Keratinocyte (primary cell): ENCODE measurements around the gene NOL9. TPM values are rescaled to one million over a fixed set of nuclear protein-coding genes. Genes with fewer than 3 reads are reported as not detected.

Experiments used
- DNase-seq: peaks from one replicate; pipeline ENCODE4 v3.0.0-alpha.2; 2011; ENCODE audit warnings: low read depth, missing footprints, low spot score
- FAIRE-seq: peaks from 2 replicates; lab custom pipeline; 2011; peaks lifted over from hg19 to GRCh38; lab: Jason Lieb, UNC
- H2AFZ ChIP-seq: 2 replicates; pipeline ENCODE4 v1.6.0; 2012; ENCODE audit warnings: low read length, control low read depth, inconsistent platforms; ENCODE audit not compliant: control insufficient read depth
- H3K27ac ChIP-seq: 2 replicates; pipeline ENCODE4 v1.5.1; 2011; ENCODE audit warnings: low read length; ENCODE audit not compliant: control insufficient read depth, insufficient read depth
- H3K27me3 ChIP-seq: 3 replicates; pipeline ENCODE4 v1.6.0; 2011; ENCODE audit warnings: low read length; ENCODE audit not compliant: control insufficient read depth, insufficient read depth; ENCODE audit errors: extremely low read depth
- H3K36me3 ChIP-seq, 2 experiments: 2 replicates in 1 of 2; 3 replicates in 1 of 2; pipeline ENCODE4 v1.5.1; 2011; ENCODE audit warnings: low read length in 2 of 2, mild to moderate bottlenecking in 1 of 2; ENCODE audit not compliant: control insufficient read depth in 2 of 2, insufficient read depth in 2 of 2; ENCODE audit errors: extremely low read depth in 1 of 2
- H3K4me1 ChIP-seq: 3 replicates; pipeline ENCODE4 v1.5.1; 2011; ENCODE audit warnings: low read length; ENCODE audit not compliant: control insufficient read depth, insufficient read depth; ENCODE audit errors: extremely low read depth
- H3K4me2 ChIP-seq: 3 replicates; pipeline ENCODE4 v1.6.0; 2011; ENCODE audit warnings: low read depth, low read length; ENCODE audit not compliant: control insufficient read depth, insufficient read depth; ENCODE audit errors: extremely low read depth
- H3K4me3 ChIP-seq, 3 experiments: fragments of 200-600 bp in 1 of 3; sonication (generic) in 1 of 3; 2 replicates in 2 of 3; 3 replicates in 1 of 3; pipeline ENCODE4 v1.5.1; 2011 to 2016; ENCODE audit warnings: low read length in 3 of 3, mild to moderate bottlenecking in 3 of 3, control low read depth in 2 of 3, inconsistent platforms in 1 of 3, low read depth in 1 of 3, mixed read lengths in 1 of 3, mixed run types in 1 of 3, moderate library complexity in 1 of 3; ENCODE audit not compliant: control insufficient read depth in 2 of 3, insufficient read depth in 2 of 3; ENCODE audit errors: extremely low read depth in 1 of 3
- H3K79me2 ChIP-seq: 2 replicates; pipeline ENCODE4 v1.6.0; 2012; ENCODE audit warnings: low read length; ENCODE audit not compliant: control insufficient read depth, insufficient read depth
- H3K9ac ChIP-seq: 3 replicates; pipeline ENCODE4 v1.6.0; 2011; ENCODE audit warnings: low read length; ENCODE audit not compliant: control insufficient read depth, insufficient read depth; ENCODE audit errors: extremely low read depth
- H3K9me1 ChIP-seq: 3 replicates; pipeline ENCODE4 v1.6.0; 2011; ENCODE audit warnings: low read length; ENCODE audit not compliant: control insufficient read depth, insufficient read depth; ENCODE audit errors: extremely low read depth
- H3K9me3 ChIP-seq: 2 replicates; pipeline ENCODE4 v1.5.1; 2012; ENCODE audit warnings: low read depth, low read length; ENCODE audit not compliant: control insufficient read depth
- H4K20me1 ChIP-seq: 3 replicates; pipeline ENCODE4 v1.6.0; 2011; ENCODE audit warnings: low read length; ENCODE audit not compliant: control insufficient read depth, insufficient read depth; ENCODE audit errors: extremely low read depth
- CTCF ChIP-seq, 3 experiments: IDR thresholded peaks in 1 of 3; conservative IDR thresholded peaks in 1 of 3; optimal IDR thresholded peaks in 1 of 3; 2 replicates in 2 of 3; 3 replicates in 1 of 3; pipeline versions ENCODE3 to v1.5.1; 2011; ENCODE audit warnings: low read length in 3 of 3, mild to moderate bottlenecking in 3 of 3, moderate library complexity in 2 of 3, control low read depth in 1 of 3, inconsistent platforms in 1 of 3; ENCODE audit not compliant: insufficient read depth in 2 of 3; ENCODE audit errors: extremely low read depth in 1 of 3
- EZH2 ChIP-seq: IDR thresholded peaks from one replicate; pipeline ENCODE4 v1.6.1; 2012; ENCODE audit warnings: inconsistent platforms, mild to moderate bottlenecking, low read length, moderate library complexity
- dilution Hi-C: fragments of 300-500 bp; cut with MboI; formaldehyde crosslinking; loops from one replicate; pipeline ENCODE4 v1.7.0; 2020; ENCODE audit warnings: low sequenced_read_pairs; ENCODE audit not compliant: extremely low pct_ligation_motif_present
- polyA plus RNA-seq, 5 experiments: library from polyadenylated mRNA; depleted of rRNA in 3 of 5; stranded (reverse) in 3 of 5; stranded (forward) in 1 of 5; unstranded in 1 of 5; fragments of >200 nt; gene quantifications; 1 replicate in 1 of 5; 2 replicates in 3 of 5; 3 replicates in 1 of 5; pipeline versions ENCODE4 v1.2.1 to v1.2.3, GENCODE V29; 2011 to 2012; ENCODE audit warnings: missing spikeins in 2 of 5, low read depth in 1 of 5, low replicate concordance in 1 of 5

NOL9 gene
- polyA plus RNA-seq, 1 donor (not counting 4 experiments of a cell fraction or from before 2014, with no cell fraction given), result 24.6 TPM

- H2AFZ ChIP-seq, result no peak overlapping the region
- peaks cover 31% of the 10 kb centered on the region for H3K4me1 ChIP-seq
- DNase-seq (peak; percentile 52), FAIRE-seq (peak; percentile 90)
- H3K9me3 ChIP-seq, result no peaks in the 10 kb centered on the region
- no peaks in the 10 kb centered on the region for H3K27me3 ChIP-seq
- no peak overlapping the region for H3K4me3 ChIP-seq
- H3K9ac ChIP-seq, result no peak overlapping the region
- H3K27ac ChIP-seq, result no peak overlapping the region
- dilution Hi-C loops, result no loop called here
- peaks cover 2 to 6% of the 10 kb centered on the region in 2 experiments for H3K36me3 ChIP-seq
- H4K20me1 ChIP-seq, result peaks cover 3% of the 10 kb centered on the region
- no peaks in the 10 kb centered on the region for H3K9me1 ChIP-seq
- H3K4me2 ChIP-seq, result peak overlapping the region; percentile 4
- TF ChIP-seq CTCF (optimal IDR thresholded peaks at IDR 0.05 in 1 of 3, IDR thresholded peaks at IDR 0.05 in 1 of 3, conservative IDR thresholded peaks at IDR 0.05 in 1 of 3; ENCODE audit: extremely low read depth in 1 of 3, insufficient read depth in 2 of 3, low read length in 3 of 3) (no peak), EZH2 (no peak)
- no peaks in the 10 kb centered on the region for H3K79me2 ChIP-seq
Observed at GRCh38 chr1:6519935-6520671, 34.2 kb downstream of the NOL9 start.

GRCh38 chr1:6519491-6519934 lies 34.8 kb downstream of the NOL9 start:
- Histone ChIP-seq H3K27me3 (no peaks in the 10 kb centered on the region), H3K4me3 (no peak overlapping the region), H3K4me1 (peaks cover 31% of the 10 kb centered on the region), H3K36me3 (peaks cover 2 to 3% of the 10 kb centered on the region in 2 experiments), H4K20me1 (peaks cover 3% of the 10 kb centered on the region), H3K4me2 (peak overlapping the region; percentile 4), H2AFZ (no peak overlapping the region), H3K9ac (no peak overlapping the region), H3K9me1 (no peaks in the 10 kb centered on the region), H3K79me2 (no peaks in the 10 kb centered on the region), H3K9me3 (no peaks in the 10 kb centered on the region), H3K27ac (no peak overlapping the region)
- DNase-seq (no peak), FAIRE-seq (no peak)
- TF ChIP-seq CTCF (optimal IDR thresholded peaks at IDR 0.05 in 1 of 3, IDR thresholded peaks at IDR 0.05 in 1 of 3, conservative IDR thresholded peaks at IDR 0.05 in 1 of 3; ENCODE audit: extremely low read depth in 1 of 3, insufficient read depth in 2 of 3, low read length in 3 of 3) (no peak), EZH2 (no peak)
- dilution Hi-C loops, result no loop called here
